LNCAP (cell line): ENCODE results near the gene VTCN1.
A peak's percentile ranks its signal among the peaks of the same experiment; 100 is the strongest.

Source experiments
- CTCF ChIP-seq: fragments of 450-650 bp; IDR thresholded peaks from 2 replicates; pipeline ENCODE4 v1.5.1; 2017; ENCODE audit warnings: mild to moderate bottlenecking

Gene VTCN1

DNA sequence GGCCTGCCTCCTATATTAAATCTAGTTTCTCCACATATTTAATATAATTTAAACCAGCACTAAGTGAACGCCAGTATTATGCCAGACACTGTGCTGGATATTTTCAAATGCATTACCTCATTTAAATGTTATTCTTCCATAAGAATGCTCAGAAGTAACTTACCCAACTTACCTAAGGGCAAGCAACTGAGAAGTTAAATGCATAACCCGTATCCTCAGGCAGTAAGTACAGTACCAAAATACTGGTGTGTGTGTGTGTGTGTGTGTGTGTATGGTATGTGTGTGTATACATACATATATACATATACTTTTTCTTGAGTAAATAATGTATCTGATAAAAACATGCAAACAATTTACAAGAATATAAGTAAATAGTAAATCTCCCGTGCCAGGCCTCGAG is 80.2 kb downstream of the VTCN1 start:
- no peak for TF ChIP-seq CTCF

DNA sequence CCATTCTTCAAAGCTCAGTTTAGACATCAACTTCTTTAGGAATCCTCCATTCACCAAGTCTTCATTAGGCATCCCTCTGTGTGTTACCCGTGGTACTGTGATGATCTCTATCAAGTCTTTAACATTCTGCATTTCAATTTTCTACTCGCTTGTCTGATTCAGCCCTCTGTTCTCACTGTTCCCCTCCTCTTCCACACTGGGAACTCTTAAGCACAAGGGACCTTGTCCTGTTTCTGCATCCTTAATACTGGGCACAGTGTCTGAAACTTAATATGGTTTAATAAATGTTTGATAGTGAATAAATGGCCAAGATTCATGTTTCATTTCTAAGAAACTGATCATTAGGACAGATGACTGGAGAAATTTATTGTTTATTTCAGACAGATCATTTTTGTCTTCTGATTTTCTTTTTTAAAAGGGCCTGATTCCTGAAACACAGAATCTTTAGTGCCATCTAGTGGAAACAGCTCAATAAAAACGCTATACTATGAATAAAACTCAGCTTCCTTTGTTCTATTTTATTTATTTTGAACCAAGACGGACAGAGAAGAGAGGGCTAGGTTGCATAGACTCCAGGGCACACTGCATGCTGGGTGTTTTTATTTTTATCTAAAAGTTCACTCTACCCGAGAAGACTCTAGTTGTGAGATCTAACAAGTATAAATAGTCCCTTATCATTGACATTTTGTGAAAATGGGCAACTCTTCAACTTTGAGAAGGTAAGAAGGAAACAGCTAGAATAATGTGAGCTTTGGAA is 82.2 kb downstream of the VTCN1 start:
- peak; percentile 76 for TF ChIP-seq CTCF

GRCh38 chr1:117127795-117128194 is 82.9 kb downstream of the VTCN1 start:
- no peak for TF ChIP-seq CTCF

- no peak for TF ChIP-seq CTCF
Observed at GRCh38 chr1:117124661-117125060, 86.1 kb downstream of the VTCN1 start.

DNA sequence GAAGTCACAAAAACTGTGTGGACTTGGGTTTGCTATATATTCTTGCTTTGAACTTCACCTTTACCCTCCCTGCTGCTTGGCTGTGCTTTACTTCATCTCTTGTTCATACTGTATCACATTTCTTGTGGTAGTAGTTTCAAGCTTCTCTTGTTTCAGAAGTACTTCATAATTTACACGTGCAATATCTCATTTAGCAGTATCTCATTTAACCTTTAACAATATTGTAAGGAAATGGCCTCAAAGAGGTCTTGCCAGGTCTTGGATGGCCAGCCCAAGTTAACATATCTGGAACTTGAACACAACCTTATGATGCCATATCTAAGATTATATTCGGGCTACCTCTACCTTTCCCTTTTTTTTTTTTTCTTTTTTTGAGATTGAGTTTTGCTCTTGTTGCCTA is 87.5 kb downstream of the VTCN1 start:
- TF ChIP-seq CTCF: no peak

DNA sequence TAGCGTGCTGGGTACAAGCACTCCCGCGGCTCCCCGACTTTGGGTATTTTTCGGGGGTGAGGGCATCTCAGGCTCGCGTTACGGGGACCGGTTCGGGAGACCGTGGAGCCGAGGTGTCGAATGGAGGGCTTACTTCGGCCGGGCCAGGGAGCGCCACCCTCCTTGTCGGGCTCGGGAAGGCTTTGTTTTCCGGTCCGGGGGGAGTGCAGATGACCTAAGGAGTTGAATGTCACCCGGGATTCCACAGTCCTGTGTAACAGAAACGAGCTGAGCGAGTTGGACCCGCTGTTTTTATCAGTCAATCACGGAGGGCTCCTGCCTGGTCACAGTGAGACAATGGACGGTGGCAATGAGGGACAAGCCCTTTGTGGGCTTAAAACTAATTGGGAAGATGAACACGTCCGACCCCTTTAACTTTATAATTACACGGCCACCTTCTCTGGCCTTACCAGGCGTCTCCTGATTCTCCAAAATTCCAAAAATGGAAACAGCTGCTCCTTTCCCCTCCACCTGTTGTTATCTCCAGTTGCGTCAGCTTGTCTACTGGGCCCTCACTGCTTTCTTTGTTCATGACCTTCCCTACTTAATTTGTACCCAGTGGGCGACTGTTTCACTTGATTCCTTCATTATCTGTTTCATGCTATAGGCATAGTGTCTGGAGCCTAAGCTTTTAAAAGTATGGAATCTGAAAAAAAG is 88.2 kb downstream of the VTCN1 start:
- TF ChIP-seq CTCF: peak; percentile 4; the same call in 1 of the 2 replicates

GRCh38 chr1:117121589-117122329 is 89.0 kb downstream of the VTCN1 start, which contains the start of gene TRIM45:
TRIM45 (minus strand) TSS chr1:117121749; CDS start chr1:117121201, 548 bp downstream.
- peak; percentile 79 for TF ChIP-seq CTCF
